Erythroblast (primary cell): ENCODE results near the gene PLK2.

Experiments
- GATA1 ChIP-seq: IDR thresholded peaks from 2 replicates; pipeline ENCODE4 v1.6.1; 2011; ENCODE audit warnings: low read depth, mild to moderate bottlenecking, control low read depth, low read length, moderate library complexity
- POLR2A ChIP-seq: IDR thresholded peaks from 2 replicates; pipeline ENCODE4 v1.6.1; 2011; ENCODE audit warnings: mild to moderate bottlenecking, low read length

DNA sequence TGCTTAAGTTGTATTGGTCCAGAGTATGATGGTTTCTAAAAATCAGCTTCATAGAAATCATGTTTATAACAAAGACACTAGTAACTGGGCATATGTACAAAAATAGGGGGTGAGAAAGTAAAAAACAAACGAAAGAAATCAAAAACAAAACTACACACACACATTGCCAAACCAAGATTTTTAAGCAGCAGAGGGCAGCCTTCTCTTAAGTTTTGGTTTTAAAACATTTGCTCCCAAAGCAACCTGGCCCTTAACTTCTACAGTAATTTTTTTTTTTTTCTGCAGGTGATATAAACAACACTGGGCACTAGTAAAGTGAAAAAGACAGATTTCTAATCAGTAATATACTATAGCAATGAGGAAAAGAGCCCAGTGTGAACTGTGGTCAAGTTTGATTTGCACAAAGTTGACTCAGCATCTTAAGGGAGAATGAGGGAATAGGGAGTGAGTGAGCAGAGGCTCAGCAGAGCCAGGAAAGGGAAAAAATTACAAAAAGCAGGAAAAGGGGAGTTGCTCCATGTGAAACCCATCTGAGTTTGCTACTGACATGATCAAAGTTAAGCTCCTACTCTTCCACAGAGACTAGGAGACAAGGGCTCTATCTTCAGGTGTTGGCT is 18.0 kb upstream of the PLK2 start:
- TF ChIP-seq POLR2A (no peak), GATA1 (no peak)
